Measurements from ENCODE around the gene CSNK1G1.

Gene CSNK1G1

DNA sequence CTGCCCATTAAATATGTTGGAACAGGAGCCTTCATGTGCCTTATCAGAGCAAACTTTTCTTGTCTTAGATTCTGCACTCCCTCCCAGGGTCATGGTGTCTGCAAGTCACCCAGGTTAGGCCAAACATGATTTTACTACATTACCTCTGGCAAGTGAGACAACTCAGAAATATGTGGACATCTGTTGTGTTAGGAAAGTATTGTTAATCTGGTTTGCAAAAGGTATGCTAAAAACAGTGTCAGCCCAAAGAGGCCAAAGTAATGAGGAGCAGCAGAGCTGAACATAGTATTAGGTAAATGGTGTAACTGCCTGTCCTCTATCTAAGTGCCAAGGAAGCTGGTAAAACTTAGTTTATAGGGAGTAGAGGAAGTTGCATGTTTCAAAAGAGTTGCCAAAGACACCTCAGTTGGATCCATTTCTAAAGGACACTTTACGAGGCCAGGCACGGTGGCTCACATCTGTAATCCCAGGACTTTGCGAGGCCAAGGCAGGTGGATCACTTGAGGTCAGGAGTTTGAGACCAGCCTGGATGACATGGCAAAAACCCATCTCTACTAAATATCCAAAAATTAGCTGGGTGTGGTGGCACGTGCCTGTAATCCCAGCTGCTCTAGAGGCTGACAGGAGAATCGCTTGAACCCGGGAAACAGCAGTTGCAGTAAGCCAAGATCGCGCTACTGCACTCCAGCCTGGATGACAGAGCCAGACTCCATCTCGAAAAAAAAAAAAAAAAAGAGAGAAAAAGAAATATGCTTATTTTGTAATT lies 170.6 kb downstream of the CSNK1G1 start:
- DNase-seq: no peak

DNA sequence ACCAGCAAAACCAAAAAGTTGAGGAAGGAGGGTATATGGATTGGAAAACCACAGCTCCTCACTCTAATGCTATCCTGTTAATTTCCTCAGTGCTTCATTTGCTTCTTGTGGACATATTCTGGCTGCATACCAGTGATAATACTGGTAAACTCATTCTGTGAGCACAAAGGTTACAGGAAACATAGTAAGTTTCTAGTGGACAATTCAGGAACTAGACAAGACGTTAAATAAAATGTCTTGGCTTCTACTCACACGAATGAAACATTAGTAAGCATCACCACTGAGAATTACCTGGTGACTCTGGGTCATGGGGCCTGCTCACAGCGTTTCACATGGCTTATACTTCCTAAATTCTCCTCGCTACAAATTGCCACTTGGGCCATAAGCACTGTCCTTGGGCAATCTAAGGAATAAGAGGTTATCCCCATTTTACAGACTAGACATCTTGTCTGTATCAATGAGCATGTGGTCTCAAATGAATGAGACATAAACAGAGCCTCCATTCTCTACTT lies 173.1 kb downstream of the CSNK1G1 start:
- DNase-seq: no peak

GRCh38 chr15:64180235-64180824 lies 175.6 kb downstream of the CSNK1G1 start:
- no peak for DNase-seq

- no peak for DNase-seq
Observed at GRCh38 chr15:64166102-64166890, 189.7 kb downstream of the CSNK1G1 start.

DNA sequence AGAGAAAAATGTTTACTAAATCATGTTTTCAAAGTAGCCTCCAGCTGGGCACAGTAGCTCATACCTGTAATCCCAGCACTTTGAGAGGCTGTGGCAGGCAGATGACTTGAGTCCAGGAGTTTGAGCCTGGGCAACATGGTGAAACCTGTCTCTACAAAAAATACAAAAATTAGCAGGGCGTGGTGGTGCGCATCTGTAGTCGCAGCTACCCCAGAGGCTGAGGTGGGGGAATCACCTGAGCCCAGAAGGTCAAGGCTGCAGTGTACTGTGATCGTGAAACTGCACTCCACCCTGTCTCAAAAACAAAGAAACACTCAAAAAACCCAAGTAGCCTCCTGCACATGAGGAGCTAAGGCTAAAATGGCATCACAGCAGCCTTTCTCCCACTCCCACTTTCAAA lies 191.5 kb downstream of the CSNK1G1 start:
- no peak for DNase-seq

DNA sequence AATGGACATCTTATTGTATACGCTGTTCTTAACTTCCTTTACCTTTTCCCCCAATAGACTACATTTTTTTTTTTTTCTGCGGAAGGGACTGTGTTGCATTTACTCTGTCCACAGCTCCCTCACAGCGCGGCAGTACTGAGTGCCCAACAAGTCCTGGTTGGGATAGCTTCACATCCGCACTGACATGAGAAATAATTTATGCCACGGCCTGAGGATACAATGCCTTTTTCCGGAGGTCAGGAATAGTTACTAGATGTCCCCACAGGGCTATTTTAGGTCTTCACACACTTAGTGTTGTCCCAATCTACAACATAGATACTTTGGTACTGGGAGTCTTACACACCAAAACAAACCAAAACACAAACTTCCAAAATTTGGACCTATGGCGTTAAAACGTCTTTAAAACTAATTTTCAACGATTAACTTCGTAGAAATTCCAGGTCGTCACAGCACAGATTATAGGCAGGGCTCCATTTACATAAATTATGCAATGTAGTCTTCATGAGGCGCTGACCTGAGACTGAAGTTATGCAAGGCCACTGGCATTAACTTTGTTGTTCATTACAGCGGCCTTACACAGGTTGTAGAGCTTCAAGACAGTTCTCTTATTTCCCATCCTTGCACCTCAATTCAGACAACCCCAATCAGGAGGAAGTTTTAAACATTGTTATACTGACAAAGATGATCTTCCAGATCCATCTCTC lies 192.2 kb downstream of the CSNK1G1 start:
- no peak for DNase-seq

DNA sequence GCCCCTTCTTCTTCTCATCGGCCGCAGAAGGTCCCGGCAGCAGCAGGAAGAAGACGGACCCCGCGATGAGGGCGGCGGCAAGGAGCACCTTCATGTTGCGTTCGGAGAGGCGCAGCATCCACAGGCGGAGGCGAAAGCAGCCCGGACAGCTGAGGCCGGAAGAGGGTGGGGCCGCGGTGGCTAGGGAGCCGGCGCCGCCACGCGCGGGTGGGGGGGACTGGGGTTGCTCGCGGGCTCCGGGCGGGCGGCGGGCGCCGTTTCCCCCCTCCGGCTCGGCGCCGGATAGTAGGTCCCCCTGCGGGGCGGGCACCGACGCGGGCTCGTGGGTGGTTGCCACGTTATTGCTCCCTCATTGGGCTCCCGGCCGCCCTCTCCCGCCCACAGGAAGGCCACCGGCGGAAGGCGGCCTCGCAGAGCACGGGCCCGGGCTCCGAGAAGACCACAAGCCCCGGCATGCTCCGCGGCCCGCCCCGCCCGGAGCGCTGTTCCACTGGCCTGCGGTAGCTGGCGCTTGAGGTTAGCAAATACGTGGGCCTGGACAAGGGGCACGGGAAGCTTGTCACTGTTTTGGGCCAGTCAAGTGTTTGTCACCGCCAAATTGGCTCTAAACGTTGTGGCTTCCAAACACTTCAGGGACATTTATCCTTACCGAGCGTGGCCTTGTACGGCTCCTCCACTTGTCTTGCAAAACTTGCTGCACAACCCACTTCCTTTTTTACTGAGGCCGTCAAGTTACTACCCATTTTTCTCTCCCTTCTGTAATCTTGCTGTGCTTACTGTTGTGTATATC lies 192.9 kb downstream of the CSNK1G1 start, which contains the start of gene PPIB:
TSS of gene PPIB (minus strand) at position 154 of the 790 bp plus-strand sequence. CDS start at position 118, 36 bp downstream.
- peak; percentile 49 for DNase-seq

- DNase-seq: no peak
Observed at GRCh38 chr15:64162478-64162868, 193.5 kb downstream of the CSNK1G1 start.

DNA sequence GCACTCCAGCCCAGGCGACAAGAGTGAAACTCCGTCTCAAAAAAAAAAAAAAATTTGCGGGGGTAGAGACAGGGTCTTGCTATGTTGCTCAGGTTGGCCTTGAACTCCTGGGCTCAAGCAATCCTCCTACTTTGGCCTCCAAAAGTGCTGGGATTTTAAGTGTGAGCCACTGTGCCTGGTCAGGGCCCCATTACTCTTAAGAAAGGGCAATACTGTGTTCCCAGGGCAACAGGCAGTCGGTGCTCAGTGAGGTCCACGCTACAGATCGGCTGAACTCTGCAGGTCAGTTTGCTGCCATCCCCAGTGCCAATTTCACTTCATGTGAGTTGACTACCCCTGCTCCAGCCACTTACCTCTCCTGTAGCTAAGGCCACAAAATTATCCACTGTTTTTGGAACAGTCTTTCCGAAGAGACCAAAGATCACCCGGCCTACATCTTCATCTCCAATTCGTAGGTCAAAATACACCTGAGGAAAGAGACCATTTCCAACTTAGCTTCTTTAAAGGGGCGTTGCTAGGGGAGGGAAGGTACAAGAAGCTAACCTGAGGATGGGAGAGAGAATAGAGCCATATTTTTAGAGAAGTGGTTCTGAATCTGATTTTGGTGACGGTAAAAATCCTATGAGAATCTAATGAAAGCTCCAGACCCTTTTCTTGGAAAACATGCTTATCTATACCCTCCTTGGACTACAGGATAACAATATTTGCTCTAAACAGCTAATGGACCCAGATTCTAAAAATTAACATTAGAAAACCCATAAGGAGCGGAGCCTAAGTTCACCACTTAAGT lies 194.1 kb downstream of the CSNK1G1 start:
- no peak for DNase-seq

GRCh38 chr15:64158363-64159134 lies 197.4 kb downstream of the CSNK1G1 start:
- no peak for DNase-seq

- no peak for DNase-seq
Observed at GRCh38 chr15:64157599-64158125, 198.3 kb downstream of the CSNK1G1 start.

GRCh38 chr15:64156652-64157331 lies 199.2 kb downstream of the CSNK1G1 start:
- DNase-seq: no peak

DNA sequence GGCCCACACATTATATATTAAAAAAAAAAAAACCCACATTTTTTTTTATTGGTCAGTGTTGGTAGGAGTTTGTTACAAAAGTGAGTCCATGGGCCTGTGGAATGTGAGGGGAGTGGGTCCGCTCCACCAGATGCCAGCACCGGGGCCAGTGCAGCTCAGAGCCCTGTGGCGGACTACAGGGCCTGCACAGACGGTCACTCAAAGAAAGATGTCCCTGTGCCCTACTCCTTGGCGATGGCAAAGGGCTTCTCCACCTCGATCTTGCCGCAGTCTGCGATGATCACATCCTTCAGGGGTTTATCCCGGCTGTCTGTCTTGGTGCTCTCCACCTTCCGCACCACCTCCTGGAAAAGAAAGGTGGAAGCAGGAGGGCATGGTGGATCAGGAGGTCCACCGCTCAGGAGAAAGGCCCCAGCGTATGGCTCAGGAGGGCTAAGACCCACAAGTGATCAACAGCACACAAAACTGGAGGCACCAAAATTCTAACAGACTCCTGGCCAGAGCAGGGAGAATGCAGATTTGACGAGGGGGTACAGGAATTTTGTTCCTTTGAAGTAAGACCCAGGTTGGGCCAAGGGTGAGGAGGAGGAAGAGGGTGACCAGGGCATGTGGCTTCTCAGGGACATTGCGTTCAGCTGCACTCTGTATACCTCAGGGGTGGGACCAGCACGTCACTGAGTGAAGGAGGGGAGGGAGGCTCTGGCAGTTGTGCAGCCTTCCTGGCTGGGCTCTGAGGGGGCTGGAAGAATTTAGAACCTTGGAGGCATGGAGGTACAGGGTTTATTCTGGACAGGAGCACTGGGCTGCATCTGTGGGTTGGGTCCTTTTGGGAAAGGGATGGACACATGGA lies 199.9 kb downstream of the CSNK1G1 start:
- DNase-seq: no peak

GRCh38 chr15:64153480-64154367 lies 202.2 kb downstream of the CSNK1G1 start:
- DNase-seq: no peak

- no peak for DNase-seq
Observed at GRCh38 chr15:64152507-64153387, 203.2 kb downstream of the CSNK1G1 start.

Measured in NCI-H2029 treated with DMSO at 0.1 percent for 48 hours (cell line).